Mucosa of descending colon (tissue), 3 donors: ENCODE results near the gene TBC1D3B. TPM values are rescaled to one million over a fixed set of nuclear protein-coding genes. Genes with fewer than 3 reads are reported as not detected.
"Not testable (repeated sequence)": the region's sequence is repeated elsewhere in the genome, so short reads cannot be mapped to it uniquely, and the experiment has no call there.

Experiments
- ATAC-seq: fragments of 200-7000 bp; cut with Tn5 transposase; one replicate; pipeline ENCODE4 v1.9.1; 2020; ENCODE audit warnings: mild to moderate bottlenecking, moderate library complexity
- DNase-seq, 3 donors: peaks; one replicate each; pipeline ENCODE4 v3.0.0-alpha.2; 2020
- H3K36me3 ChIP-seq: fragments of 200-600 bp; one replicate; pipeline ENCODE4 v1.8.0; 2021; ENCODE audit warnings: low read depth, mild to moderate bottlenecking
- H3K4me1 ChIP-seq: fragments of 200-600 bp; one replicate; pipeline ENCODE4 v1.8.0; 2021; ENCODE audit warnings: low read depth, mild to moderate bottlenecking
- H3K4me3 ChIP-seq: fragments of 200-600 bp; one replicate; pipeline ENCODE4 v1.8.0; 2021; ENCODE audit warnings: mild to moderate bottlenecking
- H3K9me3 ChIP-seq: fragments of 200-600 bp; one replicate; pipeline ENCODE4 v1.8.0; 2021; ENCODE audit warnings: mild to moderate bottlenecking
- intact Hi-C, 2 donors: fragments of 100-400 bp; cut with DNase I in 1 of 2; cut with micrococcal nuclease in 1 of 2; formaldehyde crosslinking; loops; one replicate each; pipeline versions ENCODE4 v1.11.0 to v1.11.1; 2022; cut with DNase I, micrococcal nuclease
- total RNA-seq, 3 donors: library from RNA; stranded (reverse); fragmentation: NEBNext Ultra II Directional in 2 of 3; extraction: Animal tissue kit (Norgen Biotek cat#: 25700) in 2 of 3; gene quantifications; one replicate each; pipeline versions ENCODE4 v1.2.1 to v1.2.4, GENCODE V29; 2021 to 2023
- TF ChIP-seq, protein P1 (sequence below): fragments of 200-600 bp; IDR thresholded peaks from one replicate; pipeline ENCODE4 v1.8.0; 2022; ENCODE audit warnings: antibody characterized with exemption, mild to moderate bottlenecking
- donor health status: DM: no; HTN: no; CAD: no; lungs with moderate emphysema.
- donor health status: DM: no; HTN: no; CAD: no.
- donor health status: DM: no; HTN: yes; CAD: no.

Gene TBC1D3B
- total RNA-seq, 3 donors from 2014 or later: 8.0 to 12.9 (median 10.8) TPM

GRCh38 chr17:36205637-36206485 lies 29.4 kb upstream of the TBC1D3B start:
- ATAC-seq (no peak), DNase-seq (no peak)
- TF ChIP-seq, protein P1, sequence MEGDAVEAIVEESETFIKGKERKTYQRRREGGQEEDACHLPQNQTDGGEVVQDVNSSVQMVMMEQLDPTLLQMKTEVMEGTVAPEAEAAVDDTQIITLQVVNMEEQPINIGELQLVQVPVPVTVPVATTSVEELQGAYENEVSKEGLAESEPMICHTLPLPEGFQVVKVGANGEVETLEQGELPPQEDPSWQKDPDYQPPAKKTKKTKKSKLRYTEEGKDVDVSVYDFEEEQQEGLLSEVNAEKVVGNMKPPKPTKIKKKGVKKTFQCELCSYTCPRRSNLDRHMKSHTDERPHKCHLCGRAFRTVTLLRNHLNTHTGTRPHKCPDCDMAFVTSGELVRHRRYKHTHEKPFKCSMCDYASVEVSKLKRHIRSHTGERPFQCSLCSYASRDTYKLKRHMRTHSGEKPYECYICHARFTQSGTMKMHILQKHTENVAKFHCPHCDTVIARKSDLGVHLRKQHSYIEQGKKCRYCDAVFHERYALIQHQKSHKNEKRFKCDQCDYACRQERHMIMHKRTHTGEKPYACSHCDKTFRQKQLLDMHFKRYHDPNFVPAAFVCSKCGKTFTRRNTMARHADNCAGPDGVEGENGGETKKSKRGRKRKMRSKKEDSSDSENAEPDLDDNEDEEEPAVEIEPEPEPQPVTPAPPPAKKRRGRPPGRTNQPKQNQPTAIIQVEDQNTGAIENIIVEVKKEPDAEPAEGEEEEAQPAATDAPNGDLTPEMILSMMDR: no peak
- peaks cover 6% of the 10 kb centered on the region for H3K4me1 ChIP-seq
- no peaks in the 10 kb centered on the region for H3K36me3 ChIP-seq
- no peak overlapping the region for H3K4me3 ChIP-seq
- intact Hi-C loops: no loop called here
- H3K9me3 ChIP-seq: no peaks in the 10 kb centered on the region

DNA sequence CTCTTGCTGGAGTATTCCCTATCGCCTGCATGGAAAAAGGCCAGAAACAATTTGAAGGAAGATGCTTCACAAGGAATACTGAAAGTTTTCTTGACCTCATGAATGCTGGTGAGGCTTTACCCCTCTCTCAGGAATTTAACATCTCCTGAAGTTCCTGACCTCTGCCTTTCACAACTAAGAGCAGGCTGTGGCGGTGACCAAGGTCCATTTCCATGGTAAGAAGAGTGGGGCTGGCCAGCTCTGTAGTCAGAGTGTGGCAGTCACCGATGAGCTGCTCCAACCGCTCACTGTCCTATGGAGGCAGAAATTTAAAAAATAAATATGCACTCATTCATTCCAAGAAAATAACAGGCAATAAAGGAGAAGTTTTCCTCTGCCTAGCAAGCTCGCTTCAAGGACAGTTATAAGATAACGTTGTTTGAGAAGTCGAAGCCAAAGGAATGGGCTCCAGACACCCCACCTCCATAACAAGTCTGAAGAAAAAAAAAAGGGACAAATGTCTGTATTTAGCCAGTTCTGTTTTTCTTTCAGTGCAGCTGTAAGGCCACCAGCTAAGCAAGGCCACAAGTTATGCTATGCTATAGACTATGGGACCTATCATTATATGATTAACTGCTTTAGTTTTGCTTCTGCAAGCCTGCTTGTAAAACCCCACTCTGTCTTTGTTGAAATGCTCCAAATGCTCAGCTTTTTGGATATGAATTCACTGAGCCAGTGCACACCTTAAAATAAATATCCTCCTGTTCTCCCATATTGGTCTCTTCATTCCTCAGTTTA lies 28.5 kb upstream of the TBC1D3B start:
- Histone ChIP-seq H3K4me1 (peaks cover 3% of the 10 kb centered on the region), H3K36me3 (no peaks in the 10 kb centered on the region), H3K4me3 (no peak overlapping the region), H3K9me3 (no peaks in the 10 kb centered on the region)
- TF ChIP-seq, protein P1: no peak
- ATAC-seq (no peak), DNase-seq (no peak)
- intact Hi-C loops: no loop called here

- TF ChIP-seq, protein P1: no peak
- intact Hi-C loops: no loop called here
Measured at GRCh38 chr17:36203335-36203734, 26.9 kb upstream of the TBC1D3B start.

DNA sequence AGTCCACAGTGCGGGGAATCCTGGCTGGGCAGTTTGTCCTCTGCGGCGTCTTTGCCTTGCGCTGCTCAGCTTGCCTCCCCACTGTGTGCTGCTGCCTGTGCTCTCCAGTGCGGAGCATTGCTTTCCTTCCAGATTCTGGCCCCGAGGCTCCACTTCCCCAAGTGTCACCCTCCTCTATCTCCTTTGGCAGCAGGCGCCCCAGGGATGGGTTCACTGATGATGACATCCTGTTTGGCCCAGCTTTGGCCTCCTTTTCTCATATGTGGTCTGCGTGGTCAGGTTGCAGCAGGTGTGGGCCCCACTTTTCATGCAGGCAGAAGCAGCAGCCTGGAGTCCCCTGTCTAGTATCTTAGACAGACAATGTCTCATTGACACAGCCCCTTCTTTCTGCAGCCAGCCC lies 25.1 kb upstream of the TBC1D3B start:
- H3K9me3 ChIP-seq, intact Hi-C loops, DNase-seq, H3K36me3 ChIP-seq, H3K4me1 ChIP-seq, H3K4me3 ChIP-seq: not testable (repeated sequence)
- ATAC-seq: peak; percentile 34

More at GRCh38 chr17:36203335-36203734, 26.9 kb upstream of the TBC1D3B start:
- Histone ChIP-seq H3K36me3 (no peaks in the 10 kb centered on the region), H3K4me3 (no peak overlapping the region), H3K9me3 (no peaks in the 10 kb centered on the region), H3K4me1 (peaks cover 3% of the 10 kb centered on the region)
- DNase-seq: no peak
- no peak for ATAC-seq

DNA sequence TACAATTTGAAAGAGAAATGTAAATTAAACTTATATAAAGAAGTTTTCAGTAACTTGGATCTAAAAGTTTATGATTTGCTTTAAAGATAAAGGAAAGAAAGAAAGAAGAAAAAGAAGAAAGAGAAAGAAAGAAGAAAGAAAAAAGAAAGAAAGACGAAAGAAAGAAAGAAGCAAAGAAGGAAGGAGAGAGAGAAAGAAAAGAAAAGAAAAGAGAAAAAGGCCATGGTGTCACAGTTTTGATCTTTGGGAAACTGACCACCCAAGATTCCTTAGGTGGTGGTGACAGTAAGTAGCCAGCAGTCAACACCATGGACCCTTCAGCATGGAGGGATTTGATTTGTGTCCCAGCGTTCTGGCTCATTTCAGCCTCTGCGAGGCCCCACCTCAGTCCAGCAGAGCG lies 24.7 kb upstream of the TBC1D3B start:
- intact Hi-C loops, ATAC-seq, DNase-seq, H3K9me3 ChIP-seq, H3K36me3 ChIP-seq, H3K4me1 ChIP-seq, H3K4me3 ChIP-seq: not testable (repeated sequence)

GRCh38 chr17:36198831-36199465 lies 22.5 kb upstream of the TBC1D3B start:
- Histone ChIP-seq H3K9me3 (no peaks in the 10 kb centered on the region), H3K36me3 (no peaks in the 10 kb centered on the region), H3K4me1 (peaks cover 3% of the 10 kb centered on the region), H3K4me3 (no peak overlapping the region)
- no peak for DNase-seq
- intact Hi-C loops: no loop called here
- TF ChIP-seq, protein P1: no peak
- peak; percentile 24 for ATAC-seq
